ENCODE measurements around the gene ACADS.

ACADS gene

GRCh38 chr12:120698665-120699064 is 27.0 kb upstream of the ACADS start:
- Histone ChIP-seq H3K4me3 (ENCODE audit: low read depth in 1 of 5, low read length in 5 of 5) (no peak overlapping the region), H3K4me1 (ENCODE audit: control insufficient read depth in 5 of 5, insufficient read depth in 5 of 5, low read length in 5 of 5) (peaks cover 0 to 73% (median 28%) of the 10 kb centered on the region in 5 donors), H3K27me3 (ENCODE audit: control insufficient read depth in 5 of 5, insufficient read depth in 4 of 5, low read length in 5 of 5) (no peaks in the 10 kb centered on the region), H3K36me3 (ENCODE audit: control insufficient read depth in 5 of 5, insufficient read depth in 5 of 5, low read length in 5 of 5) (peaks cover 27 to 97% (median 76%) of the 10 kb centered on the region in 5 donors), H3K9me3 (ENCODE audit: control insufficient read depth in 5 of 5, low read length in 5 of 5) (no peaks in the 10 kb centered on the region), H3K9ac (ENCODE audit: low read length in 5 of 5) (peak overlapping the region in 1 of 5 donors; percentile 44), H3K27ac (ENCODE audit: low read depth, low read length) (peak overlapping the region; percentile 32)

GRCh38 chr12:120699553-120699952 is 26.1 kb upstream of the ACADS start:
- Histone ChIP-seq H3K4me3 (ENCODE audit: low read depth in 1 of 5, low read length in 5 of 5) (no peak overlapping the region), H3K36me3 (ENCODE audit: control insufficient read depth in 5 of 5, insufficient read depth in 5 of 5, low read length in 5 of 5) (peaks cover 22 to 91% (median 69%) of the 10 kb centered on the region in 5 donors), H3K4me1 (ENCODE audit: control insufficient read depth in 5 of 5, insufficient read depth in 5 of 5, low read length in 5 of 5) (peaks cover 0 to 69% (median 28%) of the 10 kb centered on the region in 5 donors), H3K9me3 (ENCODE audit: control insufficient read depth in 5 of 5, low read length in 5 of 5) (no peaks in the 10 kb centered on the region), H3K27ac (ENCODE audit: low read depth, low read length) (peak overlapping the region; percentile 32), H3K27me3 (ENCODE audit: control insufficient read depth in 5 of 5, insufficient read depth in 4 of 5, low read length in 5 of 5) (no peaks in the 10 kb centered on the region), H3K9ac (ENCODE audit: low read length in 5 of 5) (peak overlapping the region in 2 of 5 donors; percentile 20 to 38)

GRCh38 chr12:120700886-120701285 is 24.7 kb upstream of the ACADS start:
- no peaks in the 10 kb centered on the region for H3K9me3 ChIP-seq (ENCODE audit: control insufficient read depth in 5 of 5, low read length in 5 of 5)
- peaks cover 11 to 77% (median 56%) of the 10 kb centered on the region in 5 donors for H3K36me3 ChIP-seq (ENCODE audit: control insufficient read depth in 5 of 5, insufficient read depth in 5 of 5, low read length in 5 of 5)
- H3K4me1 ChIP-seq (ENCODE audit: control insufficient read depth in 5 of 5, insufficient read depth in 5 of 5, low read length in 5 of 5) = peaks cover 0 to 69% (median 28%) of the 10 kb centered on the region in 5 donors
- peak overlapping the region; percentile 32 for H3K27ac ChIP-seq (ENCODE audit: low read depth, low read length)
- no peak overlapping the region for H3K4me3 ChIP-seq (ENCODE audit: low read depth in 1 of 5, low read length in 5 of 5)
- H3K27me3 ChIP-seq (ENCODE audit: control insufficient read depth in 5 of 5, insufficient read depth in 4 of 5, low read length in 5 of 5) = no peaks in the 10 kb centered on the region
- H3K9ac ChIP-seq (ENCODE audit: low read length in 5 of 5) = peak overlapping the region in 1 of 5 donors; percentile 26

- peak overlapping the region; percentile 35 for H3K27ac ChIP-seq (ENCODE audit: low read depth, low read length)
- H3K36me3 ChIP-seq (ENCODE audit: control insufficient read depth in 5 of 5, insufficient read depth in 5 of 5, low read length in 5 of 5) = peaks cover 1 to 60% (median 38%) of the 10 kb centered on the region in 5 donors
Measured at GRCh38 chr12:120702637-120703036, 23.0 kb upstream of the ACADS start.

GRCh38 chr12:120703311-120703942 is 22.2 kb upstream of the ACADS start:
- no peak overlapping the region for H3K4me3 ChIP-seq (ENCODE audit: low read depth in 1 of 5, low read length in 5 of 5)
- no peaks in the 10 kb centered on the region for H3K27me3 ChIP-seq (ENCODE audit: control insufficient read depth in 5 of 5, insufficient read depth in 4 of 5, low read length in 5 of 5)
- peaks cover 0 to 52% (median 32%) of the 10 kb centered on the region in 5 donors for H3K36me3 ChIP-seq (ENCODE audit: control insufficient read depth in 5 of 5, insufficient read depth in 5 of 5, low read length in 5 of 5)
- no peaks in the 10 kb centered on the region for H3K9me3 ChIP-seq (ENCODE audit: control insufficient read depth in 5 of 5, low read length in 5 of 5)
- H3K27ac ChIP-seq (ENCODE audit: low read depth, low read length) = peak overlapping the region; percentile 35
- peak overlapping the region in 1 of 5 donors; percentile 19 for H3K9ac ChIP-seq (ENCODE audit: low read length in 5 of 5)
- peaks cover 0 to 56% (median 27%) of the 10 kb centered on the region in 5 donors for H3K4me1 ChIP-seq (ENCODE audit: control insufficient read depth in 5 of 5, insufficient read depth in 5 of 5, low read length in 5 of 5)

More at GRCh38 chr12:120702637-120703036, 23.0 kb upstream of the ACADS start:
- Histone ChIP-seq H3K9me3 (ENCODE audit: control insufficient read depth in 5 of 5, low read length in 5 of 5) (no peaks in the 10 kb centered on the region), H3K9ac (ENCODE audit: low read length in 5 of 5) (no peak overlapping the region), H3K4me1 (ENCODE audit: control insufficient read depth in 5 of 5, insufficient read depth in 5 of 5, low read length in 5 of 5) (peaks cover 0 to 64% (median 28%) of the 10 kb centered on the region in 5 donors), H3K27me3 (ENCODE audit: control insufficient read depth in 5 of 5, insufficient read depth in 4 of 5, low read length in 5 of 5) (no peaks in the 10 kb centered on the region), H3K4me3 (ENCODE audit: low read depth in 1 of 5, low read length in 5 of 5) (no peak overlapping the region)

GRCh38 chr12:120705618-120706017 is 20.0 kb upstream of the ACADS start:
- no peak overlapping the region for H3K9ac ChIP-seq (ENCODE audit: low read length in 5 of 5)
- H3K27ac ChIP-seq (ENCODE audit: low read depth, low read length) = no peak overlapping the region
- no peak overlapping the region for H3K4me3 ChIP-seq (ENCODE audit: low read depth in 1 of 5, low read length in 5 of 5)
- H3K4me1 ChIP-seq (ENCODE audit: control insufficient read depth in 5 of 5, insufficient read depth in 5 of 5, low read length in 5 of 5) = peaks cover 0 to 40% (median 15%) of the 10 kb centered on the region in 5 donors
- peaks cover 0 to 33% (median 15%) of the 10 kb centered on the region in 5 donors for H3K36me3 ChIP-seq (ENCODE audit: control insufficient read depth in 5 of 5, insufficient read depth in 5 of 5, low read length in 5 of 5)
- H3K9me3 ChIP-seq (ENCODE audit: control insufficient read depth in 5 of 5, low read length in 5 of 5) = no peaks in the 10 kb centered on the region
- H3K27me3 ChIP-seq (ENCODE audit: control insufficient read depth in 5 of 5, insufficient read depth in 4 of 5, low read length in 5 of 5) = no peaks in the 10 kb centered on the region

GRCh38 chr12:120706029-120706428 is 19.6 kb upstream of the ACADS start:
- H3K36me3 ChIP-seq (ENCODE audit: control insufficient read depth in 5 of 5, insufficient read depth in 5 of 5, low read length in 5 of 5) = peaks cover 0 to 28% (median 11%) of the 10 kb centered on the region in 5 donors

GRCh38 chr12:120708651-120709050 is 17.0 kb upstream of the ACADS start:
- peaks cover 0 to 8% (median 4%) of the 10 kb centered on the region in 5 donors for H3K36me3 ChIP-seq (ENCODE audit: control insufficient read depth in 5 of 5, insufficient read depth in 5 of 5, low read length in 5 of 5)
- H3K27me3 ChIP-seq (ENCODE audit: control insufficient read depth in 5 of 5, insufficient read depth in 4 of 5, low read length in 5 of 5) = no peaks in the 10 kb centered on the region
- H3K4me1 ChIP-seq (ENCODE audit: control insufficient read depth in 5 of 5, insufficient read depth in 5 of 5, low read length in 5 of 5) = peaks cover 2 to 28% (median 22%) of the 10 kb centered on the region in 5 donors
- H3K27ac ChIP-seq (ENCODE audit: low read depth, low read length) = no peak overlapping the region
- H3K9ac ChIP-seq (ENCODE audit: low read length in 5 of 5) = no peak overlapping the region
- no peak overlapping the region for H3K4me3 ChIP-seq (ENCODE audit: low read depth in 1 of 5, low read length in 5 of 5)
- no peaks in the 10 kb centered on the region for H3K9me3 ChIP-seq (ENCODE audit: control insufficient read depth in 5 of 5, low read length in 5 of 5)

More at GRCh38 chr12:120706029-120706428, 19.6 kb upstream of the ACADS start:
- H3K27me3 ChIP-seq (ENCODE audit: control insufficient read depth in 5 of 5, insufficient read depth in 4 of 5, low read length in 5 of 5) = no peaks in the 10 kb centered on the region
- no peak overlapping the region for H3K27ac ChIP-seq (ENCODE audit: low read depth, low read length)
- peaks cover 0 to 39% (median 16%) of the 10 kb centered on the region in 5 donors for H3K4me1 ChIP-seq (ENCODE audit: control insufficient read depth in 5 of 5, insufficient read depth in 5 of 5, low read length in 5 of 5)
- H3K9me3 ChIP-seq (ENCODE audit: control insufficient read depth in 5 of 5, low read length in 5 of 5) = no peaks in the 10 kb centered on the region
- H3K9ac ChIP-seq (ENCODE audit: low read length in 5 of 5) = no peak overlapping the region
- H3K4me3 ChIP-seq (ENCODE audit: low read depth in 1 of 5, low read length in 5 of 5) = no peak overlapping the region

- Histone ChIP-seq H3K9ac (ENCODE audit: low read length in 5 of 5) (peak within 1 kb of the TSS; percentile 68 to 93 (median 79)), H3K27me3 (ENCODE audit: control insufficient read depth in 5 of 5, insufficient read depth in 4 of 5, low read length in 5 of 5) (no peaks in the 10 kb centered on the region), H3K4me3 (ENCODE audit: low read depth in 1 of 5, low read length in 5 of 5) (peak within 1 kb of the TSS; percentile 71 to 88 (median 84))
Measured at GRCh38 chr12:120710031-120710804, 15.4 kb upstream of the ACADS start, which contains the start of gene UNC119B. Gene UNC119B, plus strand, starts transcription at chr12:120710458. Its CDS starts 17 bp downstream, at chr12:120710475.

More at GRCh38 chr12:120710031-120710804, 15.4 kb upstream of the ACADS start, which contains the start of gene UNC119B:
- Histone ChIP-seq H3K27ac (ENCODE audit: low read depth, low read length) (peak within 1 kb of the TSS; percentile 67), H3K9me3 (ENCODE audit: control insufficient read depth in 5 of 5, low read length in 5 of 5) (no peaks in the 10 kb centered on the region), H3K36me3 (ENCODE audit: control insufficient read depth in 5 of 5, insufficient read depth in 5 of 5, low read length in 5 of 5) (peaks cover 0 to 17% (median 10%) of the 10 kb centered on the region in 5 donors), H3K4me1 (ENCODE audit: control insufficient read depth in 5 of 5, insufficient read depth in 5 of 5, low read length in 5 of 5) (peaks cover 2 to 26% (median 24%) of the 10 kb centered on the region in 5 donors)
